ENCODE data around the gene PLA2G2D.

PLA2G2D gene

GRCh38 chr1:20095564-20096434 is 23.5 kb downstream of the PLA2G2D start:
- H3K4me3 ChIP-seq (ENCODE audit: low read length, poor library complexity, severe bottlenecking), result no peak overlapping the region
- TF ChIP-seq EZH2phosphoT487 (IDR thresholded peaks at IDR 0.05; ENCODE audit: borderline replicate concordance), result no peak
- TF ChIP-seq CTCF (conservative IDR thresholded peaks at IDR 0.05; ENCODE audit: low read length), result no peak
- no peaks in the 10 kb centered on the region for H3K27me3 ChIP-seq (ENCODE audit: insufficient read depth, low read length, poor library complexity, severe bottlenecking)
- no peaks in the 10 kb centered on the region for H3K36me3 ChIP-seq (ENCODE audit: insufficient read depth, low read length)
- H3K79me2 ChIP-seq (ENCODE audit: insufficient read depth, low read length), result no peaks in the 10 kb centered on the region
- H2AFZ ChIP-seq (ENCODE audit: low read length), result no peak overlapping the region
- no peaks in the 10 kb centered on the region for H3K9me2 ChIP-seq (replicated peaks; ENCODE audit: low read depth, low read length)
- H4K20me1 ChIP-seq (ENCODE audit: insufficient read depth, low read length, poor library complexity, severe bottlenecking), result no peaks in the 10 kb centered on the region
- H3K9me3 ChIP-seq (ENCODE audit: insufficient read depth, low read depth, low read length), result no peaks in the 10 kb centered on the region
- H3K4me1 ChIP-seq (ENCODE audit: insufficient read depth, low read length, poor library complexity, severe bottlenecking), result no peaks in the 10 kb centered on the region
- H3K9ac ChIP-seq (ENCODE audit: low read depth, low read length, poor library complexity, severe bottlenecking), result no peak overlapping the region
- no peak overlapping the region for H3K4me2 ChIP-seq (ENCODE audit: low read depth, low read length, poor library complexity, severe bottlenecking)
- no peaks in the 10 kb centered on the region for H3F3A ChIP-seq (ENCODE audit: low read depth)

GRCh38 chr1:20093940-20094391 is 25.4 kb downstream of the PLA2G2D start:
- Histone ChIP-seq H3K9me2 (replicated peaks; ENCODE audit: low read depth, low read length) (no peaks in the 10 kb centered on the region), H3K27me3 (ENCODE audit: insufficient read depth, low read length, poor library complexity, severe bottlenecking) (no peaks in the 10 kb centered on the region), H3K79me2 (ENCODE audit: insufficient read depth, low read length) (no peaks in the 10 kb centered on the region), H3K36me3 (ENCODE audit: insufficient read depth, low read length) (no peaks in the 10 kb centered on the region), H3K4me2 (ENCODE audit: low read depth, low read length, poor library complexity, severe bottlenecking) (no peak overlapping the region), H2AFZ (ENCODE audit: low read length) (no peak overlapping the region), H3K4me3 (ENCODE audit: low read length, poor library complexity, severe bottlenecking) (no peak overlapping the region), H3F3A (ENCODE audit: low read depth) (no peaks in the 10 kb centered on the region), H3K4me1 (ENCODE audit: insufficient read depth, low read length, poor library complexity, severe bottlenecking) (no peaks in the 10 kb centered on the region), H4K20me1 (ENCODE audit: insufficient read depth, low read length, poor library complexity, severe bottlenecking) (no peaks in the 10 kb centered on the region), H3K9ac (ENCODE audit: low read depth, low read length, poor library complexity, severe bottlenecking) (no peak overlapping the region), H3K9me3 (ENCODE audit: insufficient read depth, low read depth, low read length) (no peaks in the 10 kb centered on the region)
- TF ChIP-seq EZH2phosphoT487 (IDR thresholded peaks at IDR 0.05; ENCODE audit: borderline replicate concordance), result no peak
- TF ChIP-seq CTCF (conservative IDR thresholded peaks at IDR 0.05; ENCODE audit: low read length), result no peak

GRCh38 chr1:20093303-20093702 is 26.0 kb downstream of the PLA2G2D start:
- Histone ChIP-seq H3K4me1 (ENCODE audit: insufficient read depth, low read length, poor library complexity, severe bottlenecking) (no peaks in the 10 kb centered on the region), H3K9me2 (replicated peaks; ENCODE audit: low read depth, low read length) (no peaks in the 10 kb centered on the region), H3F3A (ENCODE audit: low read depth) (no peaks in the 10 kb centered on the region), H3K36me3 (ENCODE audit: insufficient read depth, low read length) (no peaks in the 10 kb centered on the region), H2AFZ (ENCODE audit: low read length) (no peak overlapping the region), H4K20me1 (ENCODE audit: insufficient read depth, low read length, poor library complexity, severe bottlenecking) (no peaks in the 10 kb centered on the region), H3K9me3 (ENCODE audit: insufficient read depth, low read depth, low read length) (no peaks in the 10 kb centered on the region), H3K4me3 (ENCODE audit: low read length, poor library complexity, severe bottlenecking) (no peak overlapping the region), H3K79me2 (ENCODE audit: insufficient read depth, low read length) (no peaks in the 10 kb centered on the region), H3K4me2 (ENCODE audit: low read depth, low read length, poor library complexity, severe bottlenecking) (no peak overlapping the region), H3K9ac (ENCODE audit: low read depth, low read length, poor library complexity, severe bottlenecking) (no peak overlapping the region), H3K27me3 (ENCODE audit: insufficient read depth, low read length, poor library complexity, severe bottlenecking) (no peaks in the 10 kb centered on the region)
- no peak for TF ChIP-seq CTCF (conservative IDR thresholded peaks at IDR 0.05; ENCODE audit: low read length)
- TF ChIP-seq EZH2phosphoT487 (IDR thresholded peaks at IDR 0.05; ENCODE audit: borderline replicate concordance), result no peak
